ENCODE measurements around the gene CGNL1. TPM values are rescaled to one million over a fixed set of nuclear protein-coding genes. Genes with fewer than 3 reads are reported as not detected.

The CGNL1 gene
- total RNA-seq, 1 donor from 2014 or later = 11.0 TPM

DNA sequence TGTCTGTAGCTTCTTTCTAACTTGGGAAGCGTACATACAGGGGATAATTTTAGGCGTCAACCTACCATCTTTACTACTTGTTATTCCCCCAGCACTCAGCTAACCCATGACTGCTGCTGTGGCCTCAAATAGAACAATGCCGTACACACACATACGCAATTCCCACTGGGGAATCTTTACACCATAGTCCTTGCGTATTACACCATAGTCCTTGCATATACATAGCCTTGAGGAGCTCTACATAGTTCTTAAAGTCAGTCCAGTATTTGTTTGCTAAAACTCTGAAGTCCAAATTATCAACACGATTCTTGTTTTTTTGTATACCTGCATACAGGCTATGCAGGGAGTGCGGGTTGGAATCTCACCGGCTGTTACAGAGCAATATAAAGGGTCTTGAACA, 67.2 kb downstream of the CGNL1 start:
- H3K36me3 Mint-ChIP-seq (ENCODE audit: low read depth, unreplicated experiment) = peaks cover 8% of the 10 kb centered on the region
- Histone ChIP-seq H3K27ac (ENCODE audit: low read depth, low read length) (no peak overlapping the region), H4K20me1 (ENCODE audit: insufficient read depth, low read length) (no peaks in the 10 kb centered on the region), H3K9me3 (ENCODE audit: insufficient read depth, low read depth, low read length) (no peaks in the 10 kb centered on the region), H3K27me3 (ENCODE audit: insufficient read depth, low read length) (no peaks in the 10 kb centered on the region), H2AFZ (ENCODE audit: low read depth, low read length) (no peak overlapping the region), H3K9ac (ENCODE audit: low read length) (no peak overlapping the region), H3K4me3 (ENCODE audit: insufficient read depth, low read depth, low read length) (no peak overlapping the region), H3K4me1 (ENCODE audit: insufficient read depth, low read length) (peaks cover 18% of the 10 kb centered on the region), H3K36me3 (ENCODE audit: insufficient read depth, low read length) (no peaks in the 10 kb centered on the region), H3K79me2 (ENCODE audit: insufficient read depth, low read length) (no peaks in the 10 kb centered on the region), H3K4me2 (ENCODE audit: low read length) (no peak overlapping the region)
- FAIRE-seq = no peak
- no peak for TF ChIP-seq EZH2 (IDR thresholded peaks at IDR 0.05; ENCODE audit: insufficient read depth, low read length)
- TF ChIP-seq, protein P1, sequence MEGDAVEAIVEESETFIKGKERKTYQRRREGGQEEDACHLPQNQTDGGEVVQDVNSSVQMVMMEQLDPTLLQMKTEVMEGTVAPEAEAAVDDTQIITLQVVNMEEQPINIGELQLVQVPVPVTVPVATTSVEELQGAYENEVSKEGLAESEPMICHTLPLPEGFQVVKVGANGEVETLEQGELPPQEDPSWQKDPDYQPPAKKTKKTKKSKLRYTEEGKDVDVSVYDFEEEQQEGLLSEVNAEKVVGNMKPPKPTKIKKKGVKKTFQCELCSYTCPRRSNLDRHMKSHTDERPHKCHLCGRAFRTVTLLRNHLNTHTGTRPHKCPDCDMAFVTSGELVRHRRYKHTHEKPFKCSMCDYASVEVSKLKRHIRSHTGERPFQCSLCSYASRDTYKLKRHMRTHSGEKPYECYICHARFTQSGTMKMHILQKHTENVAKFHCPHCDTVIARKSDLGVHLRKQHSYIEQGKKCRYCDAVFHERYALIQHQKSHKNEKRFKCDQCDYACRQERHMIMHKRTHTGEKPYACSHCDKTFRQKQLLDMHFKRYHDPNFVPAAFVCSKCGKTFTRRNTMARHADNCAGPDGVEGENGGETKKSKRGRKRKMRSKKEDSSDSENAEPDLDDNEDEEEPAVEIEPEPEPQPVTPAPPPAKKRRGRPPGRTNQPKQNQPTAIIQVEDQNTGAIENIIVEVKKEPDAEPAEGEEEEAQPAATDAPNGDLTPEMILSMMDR (IDR thresholded peaks at IDR 0.05; ENCODE audit: insufficient read depth, low read depth, low read length) = no peak
- no peak overlapping the region for H3K27ac Mint-ChIP-seq (ENCODE audit: unreplicated experiment)
- peaks cover 27% of the 10 kb centered on the region for H3K4me1 Mint-ChIP-seq (ENCODE audit: low read depth, unreplicated experiment)
- H3K9me3 Mint-ChIP-seq (ENCODE audit: unreplicated experiment) = no peaks in the 10 kb centered on the region
- no peaks in the 10 kb centered on the region for H3K27me3 Mint-ChIP-seq (ENCODE audit: low read depth, unreplicated experiment)
- H3K4me3 Mint-ChIP-seq (ENCODE audit: unreplicated experiment) = no peak overlapping the region
- DNase-seq (ENCODE audit: low read depth) = no peak

DNA sequence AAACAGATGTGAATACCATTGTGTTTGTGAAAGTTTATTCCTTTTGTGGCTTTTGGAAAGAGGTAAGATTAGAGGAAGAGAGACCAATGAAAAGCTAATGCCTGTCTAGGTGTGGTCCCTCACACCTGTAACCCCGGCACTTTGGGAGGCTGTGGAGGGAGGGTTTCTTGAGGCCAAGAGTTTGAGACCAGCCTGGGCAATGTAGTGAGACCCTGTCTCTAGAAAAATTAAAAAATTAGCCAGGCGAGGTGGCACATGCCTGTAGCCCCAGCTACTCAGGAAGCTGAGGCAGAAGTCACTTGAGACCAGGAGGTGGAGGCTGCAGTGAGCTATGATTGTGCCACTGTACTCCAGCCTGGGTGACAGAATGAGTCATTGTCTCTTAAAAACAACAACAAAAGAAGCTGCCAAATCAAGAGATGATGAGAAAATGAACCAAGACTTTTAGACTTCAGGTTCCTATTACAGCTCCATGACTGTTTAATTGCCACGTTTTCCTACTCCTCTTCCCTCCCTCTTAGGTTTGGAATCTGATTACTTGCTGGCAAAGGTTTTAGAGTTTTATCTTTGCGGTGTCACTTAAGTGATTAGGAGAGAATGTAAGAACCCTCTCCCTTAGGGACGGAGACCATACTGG, 68.7 kb downstream of the CGNL1 start:
- peaks cover 8% of the 10 kb centered on the region for H3K36me3 Mint-ChIP-seq (ENCODE audit: low read depth, unreplicated experiment)
- no peaks in the 10 kb centered on the region for H4K20me1 ChIP-seq (ENCODE audit: insufficient read depth, low read length)

DNA sequence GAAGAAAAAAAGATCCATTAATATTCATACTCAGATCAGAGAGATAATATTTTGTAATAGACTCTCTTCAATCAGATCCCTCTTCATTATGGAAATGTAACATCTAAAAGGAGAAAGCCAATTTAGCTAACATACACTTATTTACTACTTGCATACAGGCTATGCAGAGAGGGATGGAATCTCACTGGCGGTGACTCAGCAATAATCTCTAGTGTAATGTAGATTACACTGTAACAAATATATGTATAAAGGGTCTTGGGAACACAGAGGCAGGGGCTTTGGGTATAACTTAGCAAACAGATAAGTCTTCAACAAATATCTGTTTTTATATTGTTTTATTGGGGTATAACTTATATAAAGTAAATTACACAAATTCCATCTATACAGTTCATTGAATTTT, 69.6 kb downstream of the CGNL1 start:
- Histone ChIP-seq H3K4me2 (ENCODE audit: low read length) (no peak overlapping the region), H3K79me2 (ENCODE audit: insufficient read depth, low read length) (no peaks in the 10 kb centered on the region), H4K20me1 (ENCODE audit: insufficient read depth, low read length) (no peaks in the 10 kb centered on the region), H3K9me3 (ENCODE audit: insufficient read depth, low read depth, low read length) (no peaks in the 10 kb centered on the region), H3K4me3 (ENCODE audit: insufficient read depth, low read depth, low read length) (no peak overlapping the region), H3K27ac (ENCODE audit: low read depth, low read length) (no peak overlapping the region), H3K36me3 (ENCODE audit: insufficient read depth, low read length) (no peaks in the 10 kb centered on the region), H3K27me3 (ENCODE audit: insufficient read depth, low read length) (no peaks in the 10 kb centered on the region), H2AFZ (ENCODE audit: low read depth, low read length) (no peak overlapping the region), H3K9ac (ENCODE audit: low read length) (no peak overlapping the region), H3K4me1 (ENCODE audit: insufficient read depth, low read length) (peaks cover 13% of the 10 kb centered on the region)
- no peak for DNase-seq (ENCODE audit: low read depth)
- H3K27ac Mint-ChIP-seq (ENCODE audit: unreplicated experiment) = peak overlapping the region; percentile 43
- H3K27me3 Mint-ChIP-seq (ENCODE audit: low read depth, unreplicated experiment) = no peaks in the 10 kb centered on the region
- TF ChIP-seq, protein P1 (IDR thresholded peaks at IDR 0.05; ENCODE audit: insufficient read depth, low read depth, low read length) = no peak
- no peak for TF ChIP-seq EZH2 (IDR thresholded peaks at IDR 0.05; ENCODE audit: insufficient read depth, low read length)
- H3K9me3 Mint-ChIP-seq (ENCODE audit: unreplicated experiment) = no peaks in the 10 kb centered on the region
- peaks cover 8% of the 10 kb centered on the region for H3K36me3 Mint-ChIP-seq (ENCODE audit: low read depth, unreplicated experiment)
- FAIRE-seq = no peak
- H3K4me3 Mint-ChIP-seq (ENCODE audit: unreplicated experiment) = no peak overlapping the region
- H3K4me1 Mint-ChIP-seq (ENCODE audit: low read depth, unreplicated experiment) = peaks cover 20% of the 10 kb centered on the region

More for the DNA sequence above, 68.7 kb downstream of the CGNL1 start:
- Histone ChIP-seq H3K9me3 (ENCODE audit: insufficient read depth, low read depth, low read length) (no peaks in the 10 kb centered on the region), H3K27me3 (ENCODE audit: insufficient read depth, low read length) (no peaks in the 10 kb centered on the region), H3K4me1 (ENCODE audit: insufficient read depth, low read length) (peaks cover 17% of the 10 kb centered on the region), H3K36me3 (ENCODE audit: insufficient read depth, low read length) (no peaks in the 10 kb centered on the region), H3K4me2 (ENCODE audit: low read length) (no peak overlapping the region), H3K4me3 (ENCODE audit: insufficient read depth, low read depth, low read length) (no peak overlapping the region), H3K27ac (ENCODE audit: low read depth, low read length) (no peak overlapping the region), H3K9ac (ENCODE audit: low read length) (no peak overlapping the region), H3K79me2 (ENCODE audit: insufficient read depth, low read length) (no peaks in the 10 kb centered on the region), H2AFZ (ENCODE audit: low read depth, low read length) (no peak overlapping the region)
- DNase-seq (ENCODE audit: low read depth) (peak; percentile 47), FAIRE-seq (peak; percentile 47)
- Mint-ChIP-seq H3K4me1 (ENCODE audit: low read depth, unreplicated experiment) (peaks cover 27% of the 10 kb centered on the region), H3K4me3 (ENCODE audit: unreplicated experiment) (no peak overlapping the region), H3K27me3 (ENCODE audit: low read depth, unreplicated experiment) (no peaks in the 10 kb centered on the region), H3K9me3 (ENCODE audit: unreplicated experiment) (no peaks in the 10 kb centered on the region), H3K27ac (ENCODE audit: unreplicated experiment) (peak overlapping the region; percentile 43)
- TF ChIP-seq, protein P1 (IDR thresholded peaks at IDR 0.05; ENCODE audit: insufficient read depth, low read depth, low read length) = no peak
- TF ChIP-seq EZH2 (IDR thresholded peaks at IDR 0.05; ENCODE audit: insufficient read depth, low read length) = no peak

All from astrocyte (in vitro differentiated cells and primary cell).